ENCODE data around the gene DNAH3.

The DNAH3 gene

GRCh38 chr16:21164521-21165168 lies 14.0 kb upstream of the DNAH3 start:
- Histone ChIP-seq H3K4me1 (ENCODE audit: insufficient read depth, low read length, poor library complexity, severe bottlenecking) (no peaks in the 10 kb centered on the region), H3K79me2 (ENCODE audit: insufficient read depth, low read length) (no peaks in the 10 kb centered on the region), H3K27me3 (ENCODE audit: insufficient read depth, low read length, poor library complexity, severe bottlenecking) (no peaks in the 10 kb centered on the region), H4K20me1 (ENCODE audit: insufficient read depth, low read length, poor library complexity, severe bottlenecking) (no peaks in the 10 kb centered on the region), H3K4me2 (ENCODE audit: low read depth, low read length, poor library complexity, severe bottlenecking) (no peak overlapping the region), H3F3A (ENCODE audit: low read depth) (no peaks in the 10 kb centered on the region), H3K36me3 (ENCODE audit: insufficient read depth, low read length) (no peaks in the 10 kb centered on the region), H3K9ac (ENCODE audit: low read depth, low read length, poor library complexity, severe bottlenecking) (no peak overlapping the region), H3K4me3 (ENCODE audit: low read length, poor library complexity, severe bottlenecking) (no peak overlapping the region), H3K9me3 (ENCODE audit: insufficient read depth, low read depth, low read length) (no peaks in the 10 kb centered on the region), H2AFZ (ENCODE audit: low read length) (no peak overlapping the region), H3K9me2 (replicated peaks; ENCODE audit: low read depth, low read length) (no peaks in the 10 kb centered on the region)
- no peak for TF ChIP-seq EZH2phosphoT487 (IDR thresholded peaks at IDR 0.05; ENCODE audit: borderline replicate concordance)
- no peak for TF ChIP-seq CTCF (conservative IDR thresholded peaks at IDR 0.05; ENCODE audit: low read length)

GRCh38 chr16:21163576-21163975 lies 12.9 kb upstream of the DNAH3 start:
- Histone ChIP-seq H3K4me2 (ENCODE audit: low read depth, low read length, poor library complexity, severe bottlenecking) (no peak overlapping the region), H2AFZ (ENCODE audit: low read length) (no peak overlapping the region), H3K9me3 (ENCODE audit: insufficient read depth, low read depth, low read length) (no peaks in the 10 kb centered on the region), H3K9me2 (replicated peaks; ENCODE audit: low read depth, low read length) (no peaks in the 10 kb centered on the region), H3K9ac (ENCODE audit: low read depth, low read length, poor library complexity, severe bottlenecking) (no peak overlapping the region), H4K20me1 (ENCODE audit: insufficient read depth, low read length, poor library complexity, severe bottlenecking) (no peaks in the 10 kb centered on the region), H3K36me3 (ENCODE audit: insufficient read depth, low read length) (no peaks in the 10 kb centered on the region), H3K4me3 (ENCODE audit: low read length, poor library complexity, severe bottlenecking) (no peak overlapping the region), H3K27me3 (ENCODE audit: insufficient read depth, low read length, poor library complexity, severe bottlenecking) (no peaks in the 10 kb centered on the region), H3F3A (ENCODE audit: low read depth) (no peaks in the 10 kb centered on the region), H3K79me2 (ENCODE audit: insufficient read depth, low read length) (no peaks in the 10 kb centered on the region), H3K4me1 (ENCODE audit: insufficient read depth, low read length, poor library complexity, severe bottlenecking) (peaks cover 7% of the 10 kb centered on the region)
- TF ChIP-seq EZH2phosphoT487 (IDR thresholded peaks at IDR 0.05; ENCODE audit: borderline replicate concordance) (no peak), CTCF (conservative IDR thresholded peaks at IDR 0.05; ENCODE audit: low read length) (no peak)

GRCh38 chr16:21162661-21163151 lies 12.1 kb upstream of the DNAH3 start:
- H3K4me2 ChIP-seq (ENCODE audit: low read depth, low read length, poor library complexity, severe bottlenecking) = peak overlapping the region; percentile 8
- H3K79me2 ChIP-seq (ENCODE audit: insufficient read depth, low read length) = no peaks in the 10 kb centered on the region
- no peaks in the 10 kb centered on the region for H3K27me3 ChIP-seq (ENCODE audit: insufficient read depth, low read length, poor library complexity, severe bottlenecking)
- H3K9me2 ChIP-seq (replicated peaks; ENCODE audit: low read depth, low read length) = no peaks in the 10 kb centered on the region
- no peaks in the 10 kb centered on the region for H4K20me1 ChIP-seq (ENCODE audit: insufficient read depth, low read length, poor library complexity, severe bottlenecking)
- no peak overlapping the region for H2AFZ ChIP-seq (ENCODE audit: low read length)
- no peaks in the 10 kb centered on the region for H3F3A ChIP-seq (ENCODE audit: low read depth)
- H3K9ac ChIP-seq (ENCODE audit: low read depth, low read length, poor library complexity, severe bottlenecking) = no peak overlapping the region
- TF ChIP-seq EZH2phosphoT487 (IDR thresholded peaks at IDR 0.05; ENCODE audit: borderline replicate concordance) = no peak
- TF ChIP-seq CTCF (conservative IDR thresholded peaks at IDR 0.05; ENCODE audit: low read length) = no peak
- no peaks in the 10 kb centered on the region for H3K9me3 ChIP-seq (ENCODE audit: insufficient read depth, low read depth, low read length)
- no peak overlapping the region for H3K4me3 ChIP-seq (ENCODE audit: low read length, poor library complexity, severe bottlenecking)
- peaks cover 13% of the 10 kb centered on the region for H3K4me1 ChIP-seq (ENCODE audit: insufficient read depth, low read length, poor library complexity, severe bottlenecking)
- H3K36me3 ChIP-seq (ENCODE audit: insufficient read depth, low read length) = no peaks in the 10 kb centered on the region

All from Loucy (cell line).